ENCODE data around the gene ELFN1.

The ELFN1 gene

GRCh38 chr7:1785839-1786238 lies 115.8 kb downstream of the ELFN1 start:
- no peak for DNase-seq (ENCODE audit: low read depth in 1 of 2, low spot score in 1 of 2)

GRCh38 chr7:1787241-1787640 lies 117.2 kb downstream of the ELFN1 start:
- DNase-seq (ENCODE audit: low read depth in 1 of 2, low spot score in 1 of 2): no peak

- DNase-seq (ENCODE audit: low read depth in 1 of 2, low spot score in 1 of 2): no peak
These were observed 117.7 kb downstream of the ELFN1 start for GRCh38 chr7:1787681-1788235.

GRCh38 chr7:1794888-1795542 lies 124.9 kb downstream of the ELFN1 start:
- no peak for DNase-seq (ENCODE audit: low read depth in 1 of 2, low spot score in 1 of 2)
